Activated naive CD4-positive, alpha-beta T cell treated with anti-CD3 and anti-CD28 coated beads for 36 hours (primary cell): ENCODE results near the gene ZNF584. TPM values are rescaled to one million over a fixed set of nuclear protein-coding genes. Genes with fewer than 3 reads are reported as not detected.
A peak's percentile ranks its signal among the peaks of the same experiment; 100 is the strongest.
"Not testable (repeated sequence)": the region's sequence is repeated elsewhere in the genome, so short reads cannot be mapped to it uniquely, and the experiment has no call there.

Experiments used
- CTCF ChIA-PET: fragments of 350-600 bp; sonication (Branson Sonifier 250); formaldehyde crosslinking; loops from one replicate; lab custom pipeline; 2021; ENCODE audit warnings: antibody characterized with exemption; lab: Charles Lee
- DNase-seq: peaks from one replicate; pipeline ENCODE4 v3.0.0-alpha.2; 2020
- H3K27ac Mint-ChIP-seq: one replicate; pipeline ENCODE4 v1.8.0; 2021; ENCODE audit warnings: mild to moderate bottlenecking, mixed read lengths
- H3K27me3 Mint-ChIP-seq: one replicate; pipeline ENCODE4 v1.8.0; 2021; ENCODE audit warnings: low read depth, mixed read lengths
- H3K36me3 Mint-ChIP-seq: one replicate; pipeline ENCODE4 v1.8.0; 2021; ENCODE audit warnings: low read depth, mixed read lengths
- H3K4me1 Mint-ChIP-seq: one replicate; pipeline ENCODE4 v1.8.0; 2021; ENCODE audit warnings: low read depth, mixed read lengths
- H3K4me3 Mint-ChIP-seq: one replicate; pipeline ENCODE4 v1.8.0; 2021; ENCODE audit warnings: mild to moderate bottlenecking, moderate library complexity, mixed read lengths
- H3K9me3 Mint-ChIP-seq: one replicate; pipeline ENCODE4 v1.8.0; 2021; ENCODE audit warnings: mixed read lengths
- intact Hi-C: fragments of 100-400 bp; cut with micrococcal nuclease; formaldehyde crosslinking; loops from one replicate; pipeline ENCODE4 v1.15.1; 2023
- total RNA-seq, 2 experiments: library from RNA; stranded (reverse); gene quantifications; one replicate each; pipeline ENCODE4 v1.2.3, GENCODE V29; 2021

Gene ZNF584
- total RNA-seq, 2 experiments from 2014 or later, result 3.4 to 4.8 TPM

GRCh38 chr19:58400916-58401839, 7.3 kb upstream of the ZNF584 start:
- intact Hi-C loops, result loop anchor here (1.0 kb wide), 6 partner anchors 14 to 75 kb away; partner anchors contain the start of genes RPS5, ZNF132, ZNF446 and ZNF497
- CTCF ChIA-PET, result no interaction called here
- H3K9me3 Mint-ChIP-seq, result no peaks in the 10 kb centered on the region

GRCh38 chr19:58401840-58402421, 6.5 kb upstream of the ZNF584 start:
- Mint-ChIP-seq H3K36me3 (no peaks in the 10 kb centered on the region), H3K27ac (no peak overlapping the region), H3K9me3 (no peaks in the 10 kb centered on the region), H3K4me1 (peaks cover 14% of the 10 kb centered on the region), H3K27me3 (peaks cover 11% of the 10 kb centered on the region), H3K4me3 (peak overlapping the region; percentile 94)
- intact Hi-C loops, result loop anchor here (1.0 kb wide), 6 partner anchors 15 to 76 kb away; partner anchors contain the start of genes RPS5, ZNF132, ZNF446 and ZNF497
- CTCF ChIA-PET, result interaction anchor here (1.4 kb wide), 1 partner anchor 118 kb away, joined by 5 read pairs; no protein-coding TSS in a partner anchor
- DNase-seq, result no peak

More at GRCh38 chr19:58400916-58401839, 7.3 kb upstream of the ZNF584 start:
- H3K27ac Mint-ChIP-seq, result peak overlapping the region; percentile 26
- H3K36me3 Mint-ChIP-seq, result no peaks in the 10 kb centered on the region
- peak; percentile 99 for DNase-seq
- peak overlapping the region; percentile 94 for H3K4me3 Mint-ChIP-seq
- peaks cover 11% of the 10 kb centered on the region for H3K27me3 Mint-ChIP-seq
- peaks cover 9% of the 10 kb centered on the region for H3K4me1 Mint-ChIP-seq

GRCh38 chr19:58403920-58404478, 4.5 kb upstream of the ZNF584 start:
- H3K36me3 Mint-ChIP-seq, H3K27ac Mint-ChIP-seq, H3K9me3 Mint-ChIP-seq, CTCF ChIA-PET, DNase-seq, H3K4me3 Mint-ChIP-seq, intact Hi-C loops, H3K27me3 Mint-ChIP-seq: not testable (repeated sequence)
- peaks cover 24% of the 10 kb centered on the region for H3K4me1 Mint-ChIP-seq

GRCh38 chr19:58406818-58407657, 1.4 kb upstream of the ZNF584 start:
- Mint-ChIP-seq H3K4me1 (peaks cover 28% of the 10 kb centered on the region), H3K4me3 (peak overlapping the region; percentile 89), H3K27ac (peak overlapping the region; percentile 93), H3K27me3 (no peaks in the 10 kb centered on the region), H3K36me3 (peaks cover 6% of the 10 kb centered on the region), H3K9me3 (no peaks in the 10 kb centered on the region)
- no peak for DNase-seq
- CTCF ChIA-PET, result no interaction called here
- intact Hi-C loops, result loop anchor here (5.0 kb wide), 1 partner anchor 90 kb away; no protein-coding TSS in a partner anchor

- Mint-ChIP-seq H3K36me3 (peaks cover 10% of the 10 kb centered on the region), H3K9me3 (no peaks in the 10 kb centered on the region), H3K27ac (peak overlapping the region; percentile 93), H3K27me3 (no peaks in the 10 kb centered on the region), H3K4me3 (peak overlapping the region; percentile 89), H3K4me1 (peaks cover 30% of the 10 kb centered on the region)
- CTCF ChIA-PET, result no interaction called here
- DNase-seq, result no peak
- intact Hi-C loops, result loop anchor here (1.0 to 5.0 kb wide), 11 partner anchors 20 to 224 kb away; partner anchors contain the start of genes ERVK3-1, RPS5, ZNF132 and ZNF274
Observed at GRCh38 chr19:58407658-58408151, 744 bp upstream of the ZNF584 start.

- Mint-ChIP-seq H3K4me1 (peaks cover 30% of the 10 kb centered on the region), H3K27me3 (no peaks in the 10 kb centered on the region), H3K27ac (peak overlapping the region; percentile 57), H3K36me3 (peaks cover 15% of the 10 kb centered on the region), H3K9me3 (no peaks in the 10 kb centered on the region), H3K4me3 (peak overlapping the region; percentile 89)
- intact Hi-C loops, result loop anchor here (2.0 to 5.0 kb wide), 4 partner anchors 46 to 88 kb away; partner anchors contain the start of genes ZNF324, ZNF497 and ZSCAN22
- peak; percentile 36 for DNase-seq
- CTCF ChIA-PET, result no interaction called here
Observed at GRCh38 chr19:58409010-58409790, 751 bp downstream of the ZNF584 start.

- Mint-ChIP-seq H3K36me3 (peaks cover 57% of the 10 kb centered on the region), H3K4me3 (no peak overlapping the region), H3K4me1 (peaks cover 3% of the 10 kb centered on the region), H3K27me3 (no peaks in the 10 kb centered on the region), H3K27ac (no peak overlapping the region), H3K9me3 (peaks cover 2% of the 10 kb centered on the region)
- DNase-seq, result no peak
- intact Hi-C loops, result no loop called here
- CTCF ChIA-PET, result no interaction called here
Observed at GRCh38 chr19:58416604-58417003, 8.2 kb downstream of the ZNF584 start.

GRCh38 chr19:58417071-58417470, 8.6 kb downstream of the ZNF584 start:
- Mint-ChIP-seq H3K27me3 (no peaks in the 10 kb centered on the region), H3K36me3 (peaks cover 60% of the 10 kb centered on the region), H3K4me1 (peaks cover 3% of the 10 kb centered on the region), H3K9me3 (peaks cover 2% of the 10 kb centered on the region), H3K4me3 (no peak overlapping the region), H3K27ac (no peak overlapping the region)
- CTCF ChIA-PET, result interaction anchor here (0.9 kb wide), 1 partner anchor 9 kb away, joined by 3 read pairs; no protein-coding TSS in a partner anchor
- no peak for DNase-seq
- intact Hi-C loops, result no loop called here

GRCh38 chr19:58428617-58429016, 20.2 kb downstream of the ZNF584 start:
- intact Hi-C loops, result no loop called here
- H3K4me1 Mint-ChIP-seq, result no peaks in the 10 kb centered on the region
- peaks cover 46% of the 10 kb centered on the region for H3K36me3 Mint-ChIP-seq
- DNase-seq, result no peak
- CTCF ChIA-PET, result no interaction called here
- no peak overlapping the region for H3K4me3 Mint-ChIP-seq
- H3K9me3 Mint-ChIP-seq, result peaks cover 51% of the 10 kb centered on the region
- H3K27me3 Mint-ChIP-seq, result no peaks in the 10 kb centered on the region
- no peak overlapping the region for H3K27ac Mint-ChIP-seq

- peaks cover 63% of the 10 kb centered on the region for H3K9me3 Mint-ChIP-seq
- no peaks in the 10 kb centered on the region for H3K27me3 Mint-ChIP-seq
- no peak overlapping the region for H3K27ac Mint-ChIP-seq
- H3K36me3 Mint-ChIP-seq, result peaks cover 56% of the 10 kb centered on the region
- H3K4me3 Mint-ChIP-seq, result no peak overlapping the region
- intact Hi-C loops, result no loop called here
- DNase-seq, result no peak
- no peaks in the 10 kb centered on the region for H3K4me1 Mint-ChIP-seq
- CTCF ChIA-PET, result interaction anchor here (0.7 kb wide), 1 partner anchor 14 kb away, joined by 3 read pairs; no protein-coding TSS in a partner anchor
Observed at GRCh38 chr19:58429745-58430144, 21.3 kb downstream of the ZNF584 start.

- CTCF ChIA-PET, result no interaction called here
- peaks cover 86% of the 10 kb centered on the region for H3K9me3 Mint-ChIP-seq
- peaks cover 11% of the 10 kb centered on the region for H3K4me1 Mint-ChIP-seq
- DNase-seq, result no peak
- intact Hi-C loops, result no loop called here
- peaks cover 85% of the 10 kb centered on the region for H3K36me3 Mint-ChIP-seq
- H3K27ac Mint-ChIP-seq, result no peak overlapping the region
- no peak overlapping the region for H3K4me3 Mint-ChIP-seq
- no peaks in the 10 kb centered on the region for H3K27me3 Mint-ChIP-seq
Observed at GRCh38 chr19:58434217-58434616, 25.8 kb downstream of the ZNF584 start.
